HG03354 (cell line): Measurements from ENCODE around the gene SBK1.

Source experiments
- ATAC-seq: cut with Tn5 transposase; IDR thresholded peaks from one replicate; pipeline ENCODE4 v1.9.1; 2021; ENCODE audit warnings: mild to moderate bottlenecking; ENCODE audit not compliant: unreplicated experiment, poor library complexity, severe bottlenecking

SBK1 gene

GRCh38 chr16:28303132-28303531, 10.8 kb downstream of the SBK1 start:
- no peak for ATAC-seq

DNA sequence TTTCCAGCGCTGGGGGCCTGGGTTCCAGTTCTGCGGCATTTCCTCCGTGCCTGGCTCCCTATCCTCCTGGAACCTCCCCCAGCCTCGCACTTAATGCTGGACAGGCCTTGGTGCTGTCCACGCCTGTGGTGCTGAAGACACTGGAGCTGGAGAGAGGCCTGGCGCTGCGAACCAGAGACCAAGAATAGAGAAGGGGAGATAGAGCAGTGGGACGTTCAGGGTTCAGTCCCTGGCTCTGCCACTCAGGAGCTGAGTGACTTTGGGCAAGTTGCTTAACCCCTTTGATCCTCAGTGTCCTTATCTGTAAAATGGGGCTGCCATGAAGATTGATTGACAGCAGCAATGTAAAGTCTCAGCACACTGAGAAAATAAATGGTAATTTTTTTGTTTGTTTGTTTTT, 11.9 kb downstream of the SBK1 start:
- no peak for ATAC-seq

DNA sequence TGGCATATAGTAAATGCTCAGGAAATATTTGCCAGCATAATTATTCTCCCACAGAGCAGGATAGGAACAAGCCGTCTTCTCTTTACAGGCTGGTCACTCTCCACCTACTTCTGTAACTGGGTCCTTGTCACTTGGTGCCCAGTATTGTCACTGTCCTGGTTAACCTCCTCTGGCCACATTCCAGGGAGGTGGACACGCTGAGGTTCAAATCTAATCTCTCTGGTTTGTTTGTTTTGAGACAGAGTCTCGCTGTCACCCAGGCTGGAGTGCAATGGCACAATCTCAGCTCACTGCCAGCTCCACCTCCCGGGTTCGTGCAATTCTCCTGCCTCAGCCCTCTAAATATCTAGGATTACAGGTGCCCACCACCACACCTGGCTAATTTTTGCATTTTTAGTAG, 15.6 kb downstream of the SBK1 start:
- ATAC-seq = no peak

- no peak for ATAC-seq
These were observed 16.7 kb downstream of the SBK1 start for GRCh38 chr16:28308794-28309584.

DNA sequence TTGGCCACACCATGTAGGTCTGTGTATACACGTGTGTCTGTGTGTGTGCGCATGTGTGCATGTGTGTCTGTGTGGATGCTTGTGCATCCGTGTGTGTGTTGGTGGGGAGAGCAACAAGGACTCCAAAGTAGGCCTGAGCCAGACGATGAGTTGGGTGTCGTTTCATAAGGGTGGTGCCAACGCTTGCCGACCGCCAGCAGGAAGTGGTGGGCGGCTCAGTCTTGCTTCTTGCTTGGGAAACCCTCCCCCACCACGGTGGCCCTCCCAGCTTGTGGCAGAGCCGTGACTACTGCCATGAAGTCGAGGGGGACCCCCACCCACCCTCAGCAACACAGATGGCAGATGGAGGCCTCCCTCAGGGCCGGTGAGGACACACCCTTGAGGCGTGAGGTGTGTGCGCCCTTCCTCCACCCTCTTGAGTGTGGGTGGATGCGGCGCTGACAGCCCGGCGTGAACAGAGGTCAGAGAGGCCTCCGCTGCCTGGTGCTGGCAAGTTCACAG, 17.5 kb downstream of the SBK1 start:
- ATAC-seq = no peak

GRCh38 chr16:28310796-28311195, 18.5 kb downstream of the SBK1 start:
- ATAC-seq = no peak

- ATAC-seq = no peak
These were observed 19.1 kb downstream of the SBK1 start for GRCh38 chr16:28311413-28311812.

DNA sequence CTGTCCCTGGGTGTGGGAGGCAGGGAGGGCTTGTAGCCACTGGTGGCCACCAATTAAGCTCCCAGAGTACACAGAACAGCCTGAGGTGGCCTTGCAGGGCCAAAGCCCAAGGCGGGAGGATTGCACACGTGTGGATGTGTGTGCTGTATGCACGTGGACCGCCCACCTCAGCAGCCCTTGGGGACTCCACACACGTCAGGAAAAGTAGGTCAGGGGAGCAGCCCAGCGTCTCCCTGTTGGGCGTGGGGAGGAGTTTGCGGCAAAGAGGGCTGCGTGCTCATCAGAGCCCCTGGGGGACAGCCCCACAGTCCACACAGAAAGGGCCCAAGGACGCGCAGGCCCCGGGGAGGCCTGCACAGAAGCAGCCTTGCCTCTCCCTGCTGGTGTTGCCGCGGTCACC, 19.6 kb downstream of the SBK1 start:
- ATAC-seq = no peak

DNA sequence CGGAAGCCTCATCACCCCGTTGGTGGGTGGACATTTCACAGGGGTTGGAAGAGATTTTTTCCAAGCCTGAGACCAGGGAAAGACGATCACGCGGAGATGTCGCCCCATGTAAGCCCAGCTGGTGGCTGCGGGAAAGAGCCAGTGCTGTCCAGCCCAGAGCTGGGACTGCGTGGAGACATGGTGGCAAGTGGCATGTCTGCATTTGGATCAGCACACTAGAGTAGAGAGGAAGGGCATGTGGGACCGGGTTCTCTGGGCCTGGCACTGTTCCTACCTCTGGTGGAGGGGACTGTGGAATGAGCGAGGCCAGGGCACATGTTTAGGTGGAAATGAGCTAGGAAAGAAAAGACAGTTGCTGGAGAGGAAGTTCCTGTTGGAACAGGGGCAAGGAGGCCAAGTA, 20.0 kb downstream of the SBK1 start:
- no peak for ATAC-seq

GRCh38 chr16:28313587-28313986, 21.3 kb downstream of the SBK1 start:
- no peak for ATAC-seq

DNA sequence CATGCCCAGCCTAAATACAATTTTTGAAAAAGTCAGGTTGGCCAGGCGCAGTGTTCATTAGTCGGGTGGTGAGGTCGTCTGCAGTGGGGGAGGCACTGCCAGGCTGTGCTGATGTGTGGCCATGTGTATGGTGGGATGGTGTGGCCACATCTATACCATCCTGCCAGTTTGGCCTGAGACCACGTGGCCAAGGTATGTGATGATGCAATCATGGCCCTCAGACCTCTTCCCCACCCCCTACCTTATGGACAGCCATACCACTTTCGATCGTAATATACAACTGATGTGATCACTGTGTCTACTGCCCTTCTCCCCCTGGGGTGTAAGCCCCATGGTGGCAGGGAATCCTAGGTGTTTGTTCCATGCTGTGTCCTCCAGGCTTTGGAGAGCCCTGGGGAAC, 23.7 kb downstream of the SBK1 start:
- no peak for ATAC-seq

GRCh38 chr16:28317040-28317880, 24.9 kb downstream of the SBK1 start:
- ATAC-seq = no peak

DNA sequence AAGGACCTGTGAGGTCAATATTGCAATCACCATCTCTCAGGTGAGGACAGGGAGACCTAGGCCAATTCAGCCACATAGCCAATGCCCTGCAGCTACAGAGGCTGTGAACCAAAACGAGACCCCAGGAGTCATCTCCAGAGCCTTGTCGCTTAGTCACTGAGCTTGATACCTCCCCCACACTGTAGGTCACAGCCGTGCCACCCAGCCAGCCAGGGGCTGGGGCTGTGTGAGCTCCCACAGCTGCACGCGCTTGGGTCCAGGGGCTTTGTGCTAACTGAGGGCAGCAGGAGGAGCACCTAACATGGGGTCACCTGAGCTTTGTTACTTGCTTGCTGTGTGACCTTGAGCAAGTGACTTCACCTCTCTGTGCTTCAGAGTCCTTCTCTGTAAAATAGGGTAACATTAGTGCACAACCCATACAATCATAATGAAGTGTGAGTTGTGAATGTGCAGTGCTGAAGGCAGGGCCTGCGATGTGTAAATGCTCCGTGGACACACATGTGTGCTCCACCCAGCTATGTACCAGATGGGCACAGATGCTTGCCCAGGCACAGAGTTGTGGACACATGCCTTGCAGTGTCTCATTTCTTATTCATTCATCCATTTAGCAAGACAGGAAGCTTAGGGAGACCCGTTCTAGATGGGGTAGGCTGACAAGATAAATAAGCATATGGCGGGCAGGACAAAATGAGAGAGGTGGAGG, 25.9 kb downstream of the SBK1 start:
- no peak for ATAC-seq

- no peak for ATAC-seq
These were observed 27.2 kb downstream of the SBK1 start for GRCh38 chr16:28319476-28320022.

DNA sequence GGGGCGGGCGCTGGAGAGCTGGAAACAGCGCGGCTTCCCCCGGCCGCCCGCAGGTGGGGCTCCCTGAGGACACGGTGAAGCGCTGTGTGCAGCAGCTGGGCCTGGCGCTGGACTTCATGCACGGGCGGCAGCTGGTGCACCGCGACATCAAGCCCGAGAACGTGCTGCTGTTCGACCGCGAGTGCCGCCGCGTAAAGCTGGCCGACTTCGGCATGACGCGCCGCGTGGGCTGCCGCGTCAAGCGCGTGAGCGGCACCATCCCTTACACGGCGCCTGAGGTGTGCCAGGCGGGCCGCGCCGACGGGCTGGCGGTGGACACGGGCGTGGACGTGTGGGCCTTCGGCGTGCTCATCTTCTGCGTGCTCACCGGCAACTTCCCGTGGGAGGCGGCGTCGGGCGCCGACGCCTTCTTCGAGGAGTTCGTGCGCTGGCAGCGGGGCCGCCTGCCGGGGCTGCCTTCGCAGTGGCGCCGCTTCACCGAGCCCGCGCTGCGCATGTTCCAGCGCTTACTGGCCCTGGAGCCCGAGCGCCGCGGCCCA, 27.8 kb downstream of the SBK1 start:
- no peak for ATAC-seq

- no peak for ATAC-seq
These were observed 28.4 kb downstream of the SBK1 start for GRCh38 chr16:28320741-28321140.

DNA sequence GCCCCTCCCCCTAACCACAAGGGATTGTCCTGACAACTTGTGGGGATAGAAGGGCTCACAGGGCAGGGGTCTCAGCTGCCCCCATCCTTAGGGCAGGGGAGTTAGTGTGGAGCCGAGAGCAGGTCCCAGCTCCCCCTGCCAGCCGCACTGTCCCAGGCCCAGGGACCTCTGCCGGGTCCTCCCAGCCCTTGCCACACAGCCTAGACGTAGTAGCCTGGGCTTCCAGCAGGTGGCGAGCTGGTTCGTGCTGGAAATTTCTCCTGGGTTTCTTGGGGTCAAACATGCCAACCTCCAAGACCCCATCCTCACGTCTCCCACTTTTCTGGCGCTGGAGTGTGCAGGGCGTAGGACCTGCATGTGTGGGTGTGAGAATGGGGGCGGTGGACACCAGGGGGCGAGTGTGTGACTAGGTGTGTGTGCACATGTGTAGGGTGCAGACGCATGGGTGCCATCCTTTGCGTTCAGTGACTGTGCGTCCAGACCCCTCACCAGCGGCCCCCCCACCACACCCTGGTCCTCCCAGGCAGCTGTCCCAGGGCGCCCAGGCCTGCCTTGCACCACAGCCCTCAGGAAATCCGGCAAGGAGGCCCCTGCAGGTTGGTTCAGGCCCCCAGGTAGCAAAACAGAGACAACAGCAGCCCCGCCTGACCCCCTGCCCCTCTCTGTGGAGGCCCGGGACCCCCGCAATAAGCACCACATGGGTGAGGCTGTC, 29.5 kb downstream of the SBK1 start:
- no peak for ATAC-seq

DNA sequence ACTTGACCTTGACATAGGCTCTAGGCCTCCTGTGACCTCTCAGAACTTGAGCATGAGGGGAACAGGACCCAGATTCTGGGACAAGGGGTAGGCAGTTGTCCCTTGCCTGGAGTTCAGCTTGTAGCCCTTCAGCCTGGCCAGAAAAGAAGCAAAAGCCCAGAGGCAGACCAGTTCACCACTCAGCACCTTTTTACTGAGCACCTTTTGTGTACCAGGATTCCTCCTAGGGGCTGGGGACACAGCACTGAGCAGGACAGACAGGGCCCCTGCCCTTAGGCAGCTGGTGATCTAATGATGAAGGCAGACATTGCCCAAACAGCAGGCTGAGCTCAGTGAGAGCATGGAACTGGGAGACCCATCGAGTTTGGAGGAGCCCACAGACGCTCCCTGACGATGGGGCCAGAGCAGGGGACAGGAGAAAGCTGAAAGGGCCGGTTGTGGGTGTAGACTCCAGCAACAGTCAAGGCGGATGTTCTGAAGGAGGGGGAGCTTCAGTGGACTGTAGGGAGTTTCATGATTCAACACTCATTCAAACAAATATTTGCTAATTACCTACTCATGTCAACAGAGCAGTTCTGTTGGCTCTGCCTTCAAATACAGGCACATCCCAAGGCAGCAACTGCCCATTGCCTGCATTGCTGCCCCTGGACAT, 32.0 kb downstream of the SBK1 start:
- ATAC-seq = no peak

DNA sequence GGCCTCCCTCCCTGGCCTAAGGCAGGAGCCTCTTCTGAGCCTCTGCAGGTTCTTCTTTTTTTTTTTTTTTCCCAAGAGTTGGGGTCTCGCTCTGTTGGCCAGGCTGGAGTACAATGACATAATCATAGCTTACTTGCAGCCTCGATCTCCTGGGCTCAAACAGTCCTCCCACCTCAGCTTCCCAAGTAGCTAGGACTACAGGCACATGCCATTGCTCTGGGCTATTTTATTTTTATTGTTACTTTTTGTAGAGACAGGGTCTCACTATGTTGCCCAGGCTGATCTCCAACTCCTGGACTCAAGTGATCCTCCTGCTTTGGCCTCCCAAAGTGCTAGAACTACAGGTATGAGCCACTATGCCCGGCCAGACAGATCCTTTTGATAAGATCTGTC, 32.6 kb downstream of the SBK1 start:
- no peak for ATAC-seq
